A204.1 (cell line): ENCODE results near the gene SMYD1.

ENCODE experiments used
- FAIRE-seq: peaks from 2 replicates; lab custom pipeline; 2012; peaks lifted over from hg19 to GRCh38; lab: Jason Lieb, UNC

Gene SMYD1

DNA sequence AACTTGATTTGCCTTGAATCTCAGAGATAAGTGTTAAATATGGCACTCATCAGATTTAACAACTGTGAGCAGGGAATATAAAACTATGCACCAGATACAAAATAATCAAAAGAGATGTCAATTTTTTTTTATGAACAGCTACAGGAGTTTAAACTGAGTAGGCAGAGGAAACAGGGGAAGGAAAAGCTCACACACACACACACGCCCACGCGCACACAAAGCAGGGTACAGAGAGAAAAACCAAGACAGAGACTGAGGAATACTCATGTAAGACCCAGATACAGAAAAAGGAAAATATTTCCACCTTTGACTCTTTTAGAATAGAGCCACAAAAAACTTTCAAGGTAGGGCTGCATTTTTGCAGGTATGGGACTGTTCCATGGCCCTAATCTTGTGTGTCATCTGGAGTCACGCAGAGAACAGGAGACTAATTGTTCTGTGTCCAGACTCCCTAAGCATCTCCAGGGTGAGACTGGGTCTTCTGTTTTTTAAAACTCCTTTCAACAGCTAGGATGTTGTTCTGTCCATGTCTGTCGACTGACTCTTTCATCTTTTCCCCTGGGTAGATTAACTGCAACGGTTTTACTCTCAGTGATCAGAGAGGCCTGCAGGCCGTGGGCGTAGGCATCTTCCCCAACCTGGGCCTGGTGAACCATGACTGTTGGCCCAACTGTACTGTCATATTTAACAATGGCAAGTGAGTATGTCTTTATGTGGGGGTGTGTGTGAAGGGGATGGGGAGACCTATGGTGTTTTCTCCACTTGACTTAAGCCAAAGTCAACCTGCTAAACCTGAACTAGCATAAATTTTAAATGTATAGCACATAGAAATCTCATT, 23.0 kb downstream of the SMYD1 start:
- FAIRE-seq, result no peak

DNA sequence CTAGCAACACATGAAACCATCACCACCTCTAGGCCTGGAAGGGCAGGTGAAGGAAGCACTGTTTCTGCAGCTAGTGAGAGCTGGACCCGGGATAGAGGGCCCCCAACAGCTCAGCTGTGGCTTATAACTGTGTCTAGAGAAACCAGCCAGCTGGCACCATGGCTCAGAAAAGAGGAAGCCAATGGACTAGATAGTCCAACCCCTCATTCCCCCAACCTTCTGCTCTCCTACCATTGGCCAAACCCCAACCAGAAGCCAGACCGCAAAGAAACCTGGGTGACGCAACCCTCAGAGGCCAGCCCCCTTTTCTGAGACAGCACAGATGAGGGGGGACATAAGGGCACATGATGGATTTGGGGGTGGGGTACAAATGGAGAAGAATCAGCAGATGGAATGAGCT, 24.3 kb downstream of the SMYD1 start:
- FAIRE-seq, result no peak

DNA sequence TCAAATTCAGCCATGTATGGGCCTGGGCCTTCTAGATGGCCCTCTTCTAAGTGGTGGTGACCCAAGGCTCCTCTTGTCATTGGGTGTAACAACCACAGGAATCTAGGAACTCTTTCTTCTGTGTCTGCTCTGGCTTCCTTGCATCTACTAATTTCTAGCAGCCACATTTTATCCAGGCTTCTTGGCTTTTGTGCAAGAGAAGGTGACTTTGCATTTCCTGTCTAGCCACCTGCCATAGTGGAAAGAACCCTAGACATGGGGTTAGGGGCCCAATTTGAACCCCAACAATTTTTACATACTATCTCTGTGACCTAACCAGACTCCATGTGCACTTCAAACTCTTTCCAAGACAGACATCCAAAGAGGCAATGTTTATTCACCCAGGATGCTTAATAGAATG, 25.1 kb downstream of the SMYD1 start:
- no peak for FAIRE-seq

DNA sequence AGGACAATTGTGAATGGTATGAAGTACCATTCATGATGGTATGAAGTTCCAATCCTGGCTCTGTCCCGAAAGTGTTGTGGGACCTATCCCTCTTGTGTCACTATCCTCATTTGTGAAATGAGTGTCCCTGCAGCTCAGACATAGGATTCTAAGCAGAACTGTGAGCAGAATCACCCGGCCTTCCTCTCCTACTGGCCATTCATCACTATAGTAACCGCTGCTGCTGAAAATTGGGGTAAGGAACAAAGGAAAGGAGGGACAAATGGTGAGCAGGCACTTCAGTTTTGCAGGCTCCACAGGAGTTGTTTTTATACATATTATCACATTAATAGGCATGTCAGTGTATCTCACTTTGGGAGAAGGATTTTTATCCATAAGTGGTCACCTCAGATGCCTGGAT, 27.4 kb downstream of the SMYD1 start:
- FAIRE-seq, result no peak

DNA sequence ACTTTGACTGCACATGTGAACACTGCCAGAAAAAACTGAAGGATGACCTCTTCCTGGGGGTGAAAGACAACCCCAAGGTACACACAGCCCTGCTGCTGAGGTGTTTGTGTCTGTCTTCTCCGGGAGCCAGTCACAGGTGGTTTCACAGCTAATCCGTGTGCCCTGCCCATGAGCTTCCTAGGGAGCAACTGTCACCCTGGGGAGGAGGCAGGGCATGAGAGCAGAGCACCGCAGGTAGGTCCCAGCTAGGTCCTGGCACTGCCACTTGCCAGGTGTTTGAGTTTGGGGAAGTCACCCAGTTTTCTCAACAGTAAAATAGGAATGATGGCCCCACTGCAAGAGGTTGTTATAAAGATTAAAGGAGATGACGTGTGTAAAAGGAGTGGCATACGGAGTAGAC, 29.1 kb downstream of the SMYD1 start:
- no peak for FAIRE-seq

DNA sequence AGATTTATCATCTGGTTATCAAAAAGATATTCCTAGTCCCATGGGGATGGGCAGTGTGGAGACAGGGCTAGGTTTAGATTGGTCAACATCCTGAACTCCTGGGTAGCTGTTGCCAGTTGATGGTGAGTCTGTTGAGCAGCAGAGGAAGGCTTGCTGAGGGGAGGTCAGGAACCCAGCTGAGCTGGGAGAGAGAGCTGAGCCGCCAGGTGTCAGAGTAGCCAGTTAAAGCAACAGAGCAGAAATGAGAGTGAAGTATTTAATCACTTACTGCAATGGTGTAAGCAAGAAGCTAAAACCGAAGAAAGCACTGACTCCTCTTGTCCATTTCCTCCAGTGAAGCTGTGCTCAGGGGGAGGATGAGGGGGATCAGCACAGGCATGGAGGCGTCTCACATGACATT, 29.6 kb downstream of the SMYD1 start:
- no peak for FAIRE-seq

DNA sequence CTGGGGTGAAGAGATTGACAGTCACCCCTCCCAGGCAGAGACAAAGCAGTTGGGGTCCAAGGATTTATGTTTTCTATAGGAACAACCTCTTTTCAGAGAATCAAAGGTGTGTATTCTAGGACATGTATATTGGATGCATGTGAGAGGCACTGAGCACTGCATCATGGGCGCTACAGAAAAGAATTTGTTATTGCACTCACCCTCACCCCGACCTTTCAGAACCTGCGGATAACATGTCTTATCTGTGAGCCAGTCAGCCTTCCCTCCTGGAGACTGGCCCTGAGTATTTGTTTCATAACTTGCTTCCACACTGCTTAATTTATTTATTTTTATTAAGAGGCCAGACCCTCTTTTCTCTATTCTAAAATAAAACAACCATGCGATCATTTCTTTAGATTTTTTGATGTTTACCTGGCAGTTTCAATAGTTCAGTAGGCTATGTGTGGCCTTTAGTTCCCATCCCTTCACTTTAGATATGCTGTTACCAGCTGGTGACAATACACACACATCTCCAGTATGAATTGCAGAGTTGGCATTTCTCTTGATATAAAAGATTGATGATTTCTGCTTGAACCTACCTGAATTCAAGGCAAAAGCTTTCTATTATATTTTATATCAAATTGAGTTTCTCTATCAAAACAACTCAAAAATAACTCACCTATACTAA, 30.4 kb downstream of the SMYD1 start:
- no peak for FAIRE-seq

DNA sequence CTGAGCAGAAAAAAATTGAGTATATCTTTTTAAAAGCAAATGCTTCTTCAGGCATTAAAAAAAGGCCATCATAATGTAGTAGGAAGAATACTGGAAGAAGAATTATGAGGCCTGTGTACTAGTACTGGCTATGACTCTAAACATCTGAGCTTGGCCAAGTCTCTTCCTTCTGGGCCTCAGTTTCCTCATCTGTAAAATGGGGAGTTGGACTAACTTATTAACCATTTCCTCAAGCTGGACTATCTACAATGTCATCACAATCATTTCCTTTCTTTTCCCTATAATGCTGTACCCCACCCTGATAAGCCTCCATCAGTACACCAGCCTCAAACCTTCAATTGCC, 30.9 kb downstream of the SMYD1 start:
- FAIRE-seq, result no peak

DNA sequence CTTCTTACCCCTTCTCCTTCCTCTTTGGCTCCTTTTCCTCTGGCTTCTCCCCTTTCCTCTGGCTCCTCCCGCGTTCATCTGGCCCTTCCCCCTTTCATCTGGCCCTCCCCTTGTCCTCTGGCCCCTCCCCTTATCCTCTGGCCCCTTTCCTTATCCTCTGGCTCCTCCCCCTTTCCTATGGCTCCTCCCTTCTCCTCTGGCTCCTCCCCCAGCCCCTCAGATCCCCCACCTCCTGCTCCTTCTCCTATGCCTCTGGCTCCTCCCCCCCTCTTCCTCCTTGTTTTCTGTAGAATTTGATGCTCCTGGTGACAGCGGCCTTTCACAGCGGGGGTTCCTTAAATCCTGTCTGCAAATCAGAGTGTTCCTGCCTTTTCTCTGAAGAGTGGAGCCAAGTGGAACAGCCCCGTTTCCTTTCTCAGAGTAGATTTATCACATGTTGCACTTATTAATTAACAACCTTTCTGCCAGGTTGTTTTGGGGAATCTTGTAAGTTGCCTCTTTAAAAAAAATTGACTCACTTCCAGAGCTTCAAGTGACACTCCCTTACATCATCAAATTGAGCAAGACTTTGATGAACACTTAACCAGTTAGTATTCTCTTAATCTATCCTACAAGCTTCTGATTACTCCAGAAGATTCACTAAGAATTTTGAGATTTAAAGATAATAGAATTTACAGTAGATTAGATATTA, 32.3 kb downstream of the SMYD1 start:
- no peak for FAIRE-seq

DNA sequence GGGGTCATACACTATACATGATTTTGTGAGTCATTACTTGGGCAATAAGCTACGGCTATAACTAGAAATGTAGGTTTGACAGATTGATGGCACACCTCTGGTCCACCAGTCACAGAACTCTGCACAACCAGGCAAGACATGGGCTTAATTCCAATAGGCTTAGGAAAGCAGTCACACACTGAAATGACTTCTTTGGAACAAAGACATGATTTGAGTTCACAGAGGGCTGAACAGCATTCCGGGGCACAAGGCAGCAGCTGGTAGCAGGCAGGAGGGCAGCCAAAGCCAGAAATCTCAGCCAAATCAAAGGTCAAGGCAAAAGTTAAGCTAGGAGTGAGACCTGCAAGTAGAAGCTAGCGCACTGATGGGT, 32.8 kb downstream of the SMYD1 start:
- no peak for FAIRE-seq

DNA sequence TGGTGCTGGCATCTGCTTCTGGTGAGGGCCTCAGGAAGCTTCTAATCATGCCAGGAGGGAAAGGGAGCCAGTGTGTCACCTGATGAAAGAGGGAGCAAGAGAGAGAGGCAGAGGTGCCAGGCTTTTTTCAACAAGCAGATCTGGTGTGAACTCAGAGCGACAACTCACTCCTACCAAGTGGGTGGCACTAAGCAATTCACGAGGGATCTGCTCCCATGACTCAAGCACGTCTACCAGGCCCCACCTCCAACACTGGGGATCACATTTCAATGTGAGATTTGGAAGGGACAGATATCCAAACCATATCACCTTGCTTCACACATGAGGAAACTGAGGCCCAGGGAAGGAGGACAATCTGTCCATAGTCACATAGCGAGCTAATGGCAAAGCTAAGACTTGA, 41.2 kb downstream of the SMYD1 start:
- no peak for FAIRE-seq

DNA sequence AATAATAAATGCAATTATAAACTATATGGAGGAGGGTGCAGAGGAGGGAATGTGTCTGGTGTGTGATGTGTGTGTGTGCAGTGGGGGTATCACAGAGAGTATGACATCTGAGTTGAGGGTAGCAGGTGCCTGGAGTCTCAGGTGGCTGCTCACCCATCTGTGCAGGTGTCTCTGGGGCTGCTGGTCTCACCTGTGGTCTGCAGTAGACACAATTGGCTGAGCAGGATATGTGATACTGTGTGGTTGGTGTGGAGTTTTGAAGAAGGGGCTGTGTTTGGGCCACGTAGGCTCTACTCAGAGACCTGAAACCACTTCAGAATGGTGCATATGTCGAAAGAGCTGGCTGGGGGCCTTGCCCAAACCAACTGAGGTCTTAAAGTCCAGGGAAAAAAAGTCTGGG, 43.2 kb downstream of the SMYD1 start:
- FAIRE-seq, result no peak

DNA sequence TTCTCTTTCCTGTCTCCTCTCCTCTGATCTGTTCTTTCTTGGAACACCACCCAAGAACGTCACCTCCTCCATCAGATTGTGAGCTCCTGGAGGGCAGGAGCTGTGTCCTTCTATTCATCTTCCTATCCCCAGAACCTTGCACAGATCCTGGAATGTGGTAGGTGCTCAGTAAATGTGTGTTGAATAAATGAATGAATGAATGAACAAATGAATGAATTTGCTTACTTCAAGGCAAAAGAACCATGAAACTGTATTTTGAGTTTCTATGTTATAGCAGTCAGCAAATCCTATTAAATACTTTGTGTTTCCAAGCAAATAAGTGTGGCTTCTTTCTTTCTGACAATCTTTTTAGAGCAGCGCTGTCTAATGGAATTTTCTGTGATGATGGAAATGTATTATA, 45.4 kb downstream of the SMYD1 start:
- FAIRE-seq, result no peak

DNA sequence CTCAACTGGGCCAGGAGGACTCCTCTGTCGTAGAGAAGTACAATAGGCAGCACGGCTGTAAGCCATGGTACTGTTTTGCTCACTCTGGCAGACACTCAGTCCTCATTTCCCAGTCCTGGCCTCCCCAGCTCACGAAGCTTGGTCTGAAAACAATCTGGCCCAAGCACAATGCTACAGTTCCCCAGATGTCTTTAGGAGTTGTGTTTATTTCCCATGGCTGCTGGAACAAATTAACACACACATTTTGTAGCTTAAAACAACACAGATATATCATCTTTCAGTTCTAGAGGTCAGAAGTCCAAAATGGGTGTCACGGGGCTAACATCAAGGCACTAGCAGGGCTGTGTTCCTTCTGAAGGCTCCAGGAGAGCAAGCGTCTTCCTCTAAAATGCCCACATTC, 47.3 kb downstream of the SMYD1 start:
- FAIRE-seq, result no peak

DNA sequence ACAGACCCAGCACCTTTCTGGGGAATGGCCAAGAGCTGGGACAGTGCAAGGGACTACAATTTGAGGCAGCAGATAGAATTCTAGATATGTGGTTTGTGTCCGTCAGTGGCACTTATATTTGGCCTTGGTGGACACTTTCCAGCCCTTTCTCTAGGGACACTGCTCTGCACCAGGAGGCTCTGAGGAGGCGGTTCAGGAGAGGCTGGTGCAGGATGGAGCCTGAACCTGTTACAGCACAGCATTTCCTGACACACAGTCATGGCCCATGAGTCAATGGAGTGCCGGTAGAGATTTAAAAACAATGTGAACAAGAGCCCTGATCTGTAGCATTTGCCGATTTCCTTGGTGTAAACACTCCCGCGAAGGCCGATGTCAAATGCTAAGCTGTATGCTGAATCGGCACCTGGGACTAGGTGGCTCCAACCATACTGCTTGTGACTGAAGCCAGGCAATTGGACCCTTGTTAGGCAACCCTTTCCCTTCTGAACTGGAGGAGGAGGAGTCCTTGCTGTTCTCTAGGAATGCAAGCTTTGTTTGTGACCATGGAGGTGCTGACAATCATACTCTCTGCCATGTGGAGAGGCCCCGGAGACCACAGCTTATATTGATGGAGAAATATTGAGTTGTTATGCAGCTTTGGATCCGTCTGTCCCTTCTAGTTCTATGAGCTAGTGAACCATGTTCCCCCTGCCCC, 48.3 kb downstream of the SMYD1 start:
- FAIRE-seq, result no peak

DNA sequence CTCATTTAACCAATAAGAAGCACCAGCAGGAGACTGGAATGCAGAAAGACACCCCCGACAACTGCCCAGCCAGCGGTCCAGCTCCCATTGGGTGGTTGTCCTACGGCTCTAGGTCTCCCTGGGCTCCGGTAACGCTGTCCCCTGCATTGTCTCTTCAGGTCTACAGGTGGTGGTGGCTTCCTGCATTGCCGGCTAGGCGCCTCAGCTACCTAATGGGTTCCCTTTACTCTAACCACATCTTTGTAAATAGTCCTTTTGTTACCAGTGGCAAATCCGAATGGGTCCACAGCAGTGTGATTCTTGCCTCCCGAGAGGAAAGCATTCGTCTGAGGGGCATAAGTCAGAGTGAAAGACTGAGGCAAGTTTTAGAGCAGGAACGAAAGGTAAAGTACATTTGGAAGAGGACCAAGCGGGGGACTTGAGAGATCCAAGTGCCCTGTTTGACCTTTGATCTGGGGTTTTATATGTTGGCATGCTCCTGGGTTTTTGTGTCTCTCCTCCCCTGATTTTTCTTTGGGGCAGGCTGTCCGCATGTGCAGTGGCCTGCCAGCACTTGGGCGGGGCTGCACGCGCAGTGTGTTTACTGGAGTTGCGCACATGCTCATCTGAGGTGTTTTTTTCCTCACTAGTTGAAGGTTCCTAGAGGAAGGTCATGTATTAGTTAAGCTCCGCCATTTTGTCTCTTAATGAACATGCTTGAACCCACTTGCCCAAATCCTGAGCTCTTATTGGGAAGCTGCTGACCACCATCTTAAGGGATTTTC, 49.2 kb downstream of the SMYD1 start:
- FAIRE-seq, result no peak

DNA sequence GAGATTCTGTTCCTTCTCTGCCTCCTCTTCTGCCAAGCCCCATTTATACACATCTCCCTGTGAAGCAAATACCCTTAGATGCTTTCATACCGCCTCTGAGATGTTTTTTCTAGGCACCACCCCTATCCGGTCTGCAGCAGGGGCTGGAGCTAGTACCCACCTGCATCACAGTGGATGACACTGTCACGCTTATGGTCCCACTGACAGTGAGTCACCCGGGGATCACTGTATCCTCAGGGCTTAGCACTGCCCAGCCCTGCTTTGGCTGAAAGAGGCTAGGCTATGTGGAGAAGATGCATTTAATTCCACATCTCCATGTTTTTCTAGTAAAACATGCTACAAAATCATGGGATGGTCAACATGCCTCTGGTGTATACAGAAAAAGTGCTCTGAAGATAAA, 50.3 kb downstream of the SMYD1 start:
- FAIRE-seq, result no peak

DNA sequence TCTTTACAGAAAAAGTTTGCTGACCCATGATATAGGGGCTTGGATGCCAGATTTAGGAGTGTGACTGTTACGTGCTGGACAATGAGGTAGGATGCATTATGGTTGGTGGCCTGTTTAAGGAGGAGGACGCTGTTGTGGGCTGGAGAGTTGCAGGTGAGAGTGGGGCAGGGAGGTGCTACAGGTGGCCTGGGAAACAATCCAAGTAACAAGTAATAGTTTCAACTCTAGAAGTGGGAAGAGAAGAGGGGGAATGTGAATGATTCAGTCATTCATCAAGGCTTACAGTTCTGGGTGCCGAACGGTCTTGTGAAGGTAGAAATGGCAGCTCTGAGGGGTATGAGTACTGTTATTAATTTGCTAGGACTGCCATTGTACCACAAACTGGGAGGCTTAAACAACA, 54.1 kb downstream of the SMYD1 start:
- FAIRE-seq, result no peak

DNA sequence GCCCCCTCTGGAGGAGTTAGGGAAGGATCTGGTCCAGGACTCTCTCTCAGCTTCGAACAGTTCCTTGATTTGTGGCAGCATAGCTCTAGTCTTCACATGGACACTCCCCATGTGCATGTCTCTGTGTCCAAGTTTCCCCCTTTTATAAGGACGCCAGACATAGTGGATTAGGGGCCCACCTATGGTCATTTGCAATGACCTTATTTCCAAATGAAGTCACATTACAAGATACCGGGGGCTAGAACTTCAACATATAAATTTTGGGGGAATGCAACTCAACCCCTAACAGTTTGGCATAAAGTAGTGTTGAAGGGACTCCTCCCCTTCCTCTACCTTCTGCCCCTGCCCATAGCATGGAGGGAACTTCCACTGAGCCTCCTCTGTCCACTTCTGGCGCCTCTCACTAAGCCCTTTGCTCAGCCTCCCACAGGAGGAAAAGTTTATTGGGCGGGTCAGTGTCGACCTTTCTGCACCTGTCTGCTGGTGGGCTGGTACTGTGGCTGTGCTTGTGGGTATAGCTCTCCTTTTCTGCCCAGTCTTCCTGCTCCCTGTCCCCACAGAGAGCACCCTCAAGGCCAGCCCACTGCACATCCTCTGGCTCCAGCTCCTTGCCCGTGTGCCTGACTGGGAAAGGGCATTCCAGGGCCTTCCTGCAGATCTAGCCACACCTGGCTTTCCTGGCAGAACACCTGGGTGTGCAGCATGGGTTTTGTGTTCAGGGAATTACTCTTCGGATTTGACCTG, 54.7 kb downstream of the SMYD1 start:
- FAIRE-seq, result no peak

DNA sequence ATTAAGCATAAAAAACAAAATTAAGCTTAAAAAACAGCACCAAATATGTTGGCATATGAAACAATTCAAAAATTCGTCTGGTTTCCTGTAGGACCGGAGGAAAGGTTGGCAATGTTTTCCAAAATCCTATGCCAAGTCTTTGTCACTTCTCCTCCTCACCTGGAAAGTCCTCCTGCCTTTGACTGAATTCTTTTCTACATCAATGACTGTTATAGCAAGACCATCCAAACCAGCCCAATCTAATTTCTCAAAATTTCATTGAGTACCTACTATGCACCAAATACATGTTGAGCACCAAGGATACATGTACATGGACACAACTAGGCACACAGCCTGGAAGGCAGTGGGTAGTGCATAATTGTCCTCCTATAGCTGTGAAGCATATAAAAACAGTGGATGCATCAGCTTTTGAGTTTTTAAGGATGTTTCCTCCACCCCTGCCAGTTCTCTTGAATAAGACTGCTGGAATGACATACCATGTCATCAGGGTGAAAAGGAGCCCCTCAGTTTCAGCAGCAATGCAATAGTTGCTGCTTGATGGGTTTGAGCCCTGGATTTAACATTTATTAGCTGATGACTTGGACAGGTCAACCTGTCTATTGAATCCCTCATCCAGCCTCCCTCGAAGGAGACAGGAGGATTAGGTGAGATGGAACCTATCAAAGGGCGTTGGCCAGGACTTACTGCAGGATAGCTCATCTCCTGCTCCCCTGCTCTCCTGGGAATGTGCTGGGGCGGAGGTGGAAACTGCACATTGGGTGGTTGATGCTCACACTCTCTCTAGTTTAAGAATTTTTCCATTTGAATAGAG, 55.7 kb downstream of the SMYD1 start:
- FAIRE-seq, result no peak
